HG03442 (cell line): ENCODE measurements around the gene RRP12.

Source experiments
- ATAC-seq: cut with Tn5 transposase; IDR thresholded peaks from one replicate; pipeline ENCODE4 v1.9.1; 2021; ENCODE audit warnings: mild to moderate bottlenecking, moderate library complexity; ENCODE audit not compliant: unreplicated experiment

The RRP12 gene

GRCh38 chr10:97336006-97336405 lies 65.1 kb downstream of the RRP12 start:
- no peak for ATAC-seq

- no peak for ATAC-seq
Observed at GRCh38 chr10:97335188-97335619, 65.9 kb downstream of the RRP12 start.

- ATAC-seq: peak; percentile 81
Observed at GRCh38 chr10:97334370-97335175, 66.6 kb downstream of the RRP12 start, which contains the start of gene FRAT2. Gene FRAT2, minus strand, starts transcription at chr10:97334729. Its CDS starts 157 bp downstream, at chr10:97334572.

GRCh38 chr10:97333601-97334369 lies 67.4 kb downstream of the RRP12 start:
- peak; percentile 24 for ATAC-seq

GRCh38 chr10:97333351-97333600 lies 67.9 kb downstream of the RRP12 start:
- no peak for ATAC-seq

GRCh38 chr10:97332591-97333350 lies 68.4 kb downstream of the RRP12 start:
- no peak for ATAC-seq

GRCh38 chr10:97331153-97331703 lies 69.9 kb downstream of the RRP12 start:
- no peak for ATAC-seq

GRCh38 chr10:97329766-97330165 lies 71.4 kb downstream of the RRP12 start:
- no peak for ATAC-seq

GRCh38 chr10:97328646-97329453 lies 72.3 kb downstream of the RRP12 start:
- no peak for ATAC-seq

GRCh38 chr10:97327348-97328294 lies 73.5 kb downstream of the RRP12 start:
- ATAC-seq: no peak

GRCh38 chr10:97325754-97326153 lies 75.4 kb downstream of the RRP12 start:
- ATAC-seq: no peak

GRCh38 chr10:97323501-97323900 lies 77.6 kb downstream of the RRP12 start:
- no peak for ATAC-seq

GRCh38 chr10:97321804-97322190 lies 79.3 kb downstream of the RRP12 start:
- no peak for ATAC-seq

- no peak for ATAC-seq
Observed at GRCh38 chr10:97321032-97321803, 79.9 kb downstream of the RRP12 start.

GRCh38 chr10:97320480-97321031 lies 80.6 kb downstream of the RRP12 start:
- no peak for ATAC-seq

GRCh38 chr10:97319671-97320479 lies 81.3 kb downstream of the RRP12 start:
- ATAC-seq: peak; percentile 22
